MM.1S (cell line): ENCODE results near the gene NBAS.

Experiments
- DNase-seq: peaks from one replicate; pipeline ENCODE4 v3.0.0-alpha.2; 2015
- H2AFZ ChIP-seq: fragments of 300-600 bp; sonication (generic); 2 replicates; pipeline ENCODE4 v1.6.0; 2016; ENCODE audit warnings: antibody characterized with exemption, low read length
- H3F3A ChIP-seq: fragments of 300-600 bp; sonication (generic); 2 replicates; pipeline ENCODE4 v1.6.1; 2016; ENCODE audit warnings: mild to moderate bottlenecking, antibody characterized with exemption, low read length, moderate library complexity, mixed read lengths; ENCODE audit not compliant: insufficient read depth
- H3K27ac ChIP-seq: fragments of 300-600 bp; sonication (generic); 2 replicates; pipeline ENCODE4 v1.5.1; 2016; ENCODE audit warnings: mild to moderate bottlenecking, low read length
- H3K27me3 ChIP-seq: fragments of 300-600 bp; sonication (generic); replicated peaks from 2 replicates; pipeline ENCODE4 v1.6.0; 2016; ENCODE audit warnings: low read length; ENCODE audit not compliant: insufficient read depth
- H3K36me3 ChIP-seq: fragments of 300-600 bp; sonication (generic); replicated peaks from 2 replicates; pipeline ENCODE4 v1.6.1; 2016; ENCODE audit warnings: mild to moderate bottlenecking, low read length, mixed read lengths; ENCODE audit not compliant: insufficient read depth
- H3K4me1 ChIP-seq: fragments of 300-600 bp; sonication (generic); 2 replicates; pipeline ENCODE4 v1.6.1; 2016; ENCODE audit warnings: low read length, mixed read lengths
- H3K4me2 ChIP-seq: fragments of 300-600 bp; sonication (generic); 2 replicates; pipeline ENCODE4 v1.6.0; 2016; ENCODE audit warnings: low read depth, low read length
- H3K4me3 ChIP-seq: fragments of 300-600 bp; sonication (generic); 2 replicates; pipeline ENCODE4 v1.5.1; 2016; ENCODE audit warnings: low read length, mixed read lengths
- H3K79me2 ChIP-seq: fragments of 300-600 bp; sonication (generic); 2 replicates; pipeline ENCODE4 v1.6.1; 2016; ENCODE audit warnings: mixed run types, low read length, mixed read lengths
- H3K9ac ChIP-seq: fragments of 300-600 bp; sonication (generic); 2 replicates; pipeline ENCODE4 v1.6.1; 2016; ENCODE audit warnings: low read length, mixed read lengths
- H3K9me2 ChIP-seq: fragments of 300-600 bp; sonication (generic); replicated peaks from 2 replicates; pipeline ENCODE4 v1.6.1; 2016; ENCODE audit warnings: mild to moderate bottlenecking, low read length, mixed read lengths; ENCODE audit not compliant: insufficient read depth
- H3K9me3 ChIP-seq: fragments of 300-600 bp; sonication (generic); replicated peaks from 2 replicates; pipeline ENCODE4 v1.6.1; 2016; ENCODE audit warnings: mild to moderate bottlenecking, low read length, mixed read lengths; ENCODE audit not compliant: insufficient read depth
- H4K20me1 ChIP-seq: fragments of 300-600 bp; sonication (generic); 2 replicates; pipeline ENCODE4 v1.6.1; 2016; ENCODE audit warnings: mild to moderate bottlenecking, low read length, moderate library complexity, mixed read lengths; ENCODE audit not compliant: insufficient read depth
- EZH2 ChIP-seq: fragments of 300-600 bp; sonication (generic); optimal IDR thresholded peaks from 2 replicates; pipeline ENCODE3; 2017; ENCODE audit warnings: low read depth, mild to moderate bottlenecking, antibody characterized with exemption, low read length, mixed read lengths
- EZH2phosphoT487 ChIP-seq: fragments of 300-600 bp; sonication (generic); IDR thresholded peaks from 2 replicates; pipeline ENCODE4 v1.6.1; 2018; ENCODE audit warnings: antibody characterized with exemption, low read length
- TF ChIP-seq, protein P1 (sequence below): fragments of 300-600 bp; sonication (generic); IDR thresholded peaks from 2 replicates; pipeline ENCODE4 v1.5.1; 2016; ENCODE audit warnings: antibody characterized with exemption, low read length, mixed read lengths

NBAS gene

DNA sequence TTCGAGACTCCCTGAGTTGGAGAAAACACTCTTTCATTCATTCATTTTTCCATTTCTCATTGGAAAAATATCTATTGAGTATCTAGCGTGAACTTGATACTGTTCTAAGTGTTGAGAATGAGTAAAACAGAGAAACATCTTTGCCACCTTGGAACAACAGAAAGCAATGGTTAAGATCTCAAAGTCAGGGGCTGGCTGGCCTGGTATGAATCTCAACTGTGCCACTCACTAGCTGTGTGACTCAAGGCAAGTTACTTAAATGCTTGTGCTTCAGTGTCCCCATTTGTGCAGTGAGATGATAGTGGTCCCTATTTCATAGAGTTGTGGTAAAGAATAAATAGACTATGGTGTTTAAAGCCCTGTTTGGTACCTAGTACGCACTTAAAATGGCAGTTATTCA is 415.2 kb downstream of the NBAS start:
- Histone ChIP-seq H3K27me3 (no peaks in the 10 kb centered on the region), H2AFZ (no peak overlapping the region), H3K9me3 (no peaks in the 10 kb centered on the region), H3K9me2 (no peaks in the 10 kb centered on the region), H3K27ac (no peak overlapping the region), H3K4me3 (no peak overlapping the region), H3K4me1 (peaks cover 14% of the 10 kb centered on the region), H3K4me2 (no peak overlapping the region), H3F3A (peaks cover 10% of the 10 kb centered on the region; the same call in 1 of the 2 replicates), H3K9ac (no peak overlapping the region), H3K36me3 (no peaks in the 10 kb centered on the region), H3K79me2 (no peaks in the 10 kb centered on the region), H4K20me1 (no peaks in the 10 kb centered on the region)
- no peak for TF ChIP-seq EZH2
- TF ChIP-seq, protein P1, sequence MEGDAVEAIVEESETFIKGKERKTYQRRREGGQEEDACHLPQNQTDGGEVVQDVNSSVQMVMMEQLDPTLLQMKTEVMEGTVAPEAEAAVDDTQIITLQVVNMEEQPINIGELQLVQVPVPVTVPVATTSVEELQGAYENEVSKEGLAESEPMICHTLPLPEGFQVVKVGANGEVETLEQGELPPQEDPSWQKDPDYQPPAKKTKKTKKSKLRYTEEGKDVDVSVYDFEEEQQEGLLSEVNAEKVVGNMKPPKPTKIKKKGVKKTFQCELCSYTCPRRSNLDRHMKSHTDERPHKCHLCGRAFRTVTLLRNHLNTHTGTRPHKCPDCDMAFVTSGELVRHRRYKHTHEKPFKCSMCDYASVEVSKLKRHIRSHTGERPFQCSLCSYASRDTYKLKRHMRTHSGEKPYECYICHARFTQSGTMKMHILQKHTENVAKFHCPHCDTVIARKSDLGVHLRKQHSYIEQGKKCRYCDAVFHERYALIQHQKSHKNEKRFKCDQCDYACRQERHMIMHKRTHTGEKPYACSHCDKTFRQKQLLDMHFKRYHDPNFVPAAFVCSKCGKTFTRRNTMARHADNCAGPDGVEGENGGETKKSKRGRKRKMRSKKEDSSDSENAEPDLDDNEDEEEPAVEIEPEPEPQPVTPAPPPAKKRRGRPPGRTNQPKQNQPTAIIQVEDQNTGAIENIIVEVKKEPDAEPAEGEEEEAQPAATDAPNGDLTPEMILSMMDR, result no peak
- no peak for TF ChIP-seq EZH2phosphoT487
- DNase-seq, result no peak

DNA sequence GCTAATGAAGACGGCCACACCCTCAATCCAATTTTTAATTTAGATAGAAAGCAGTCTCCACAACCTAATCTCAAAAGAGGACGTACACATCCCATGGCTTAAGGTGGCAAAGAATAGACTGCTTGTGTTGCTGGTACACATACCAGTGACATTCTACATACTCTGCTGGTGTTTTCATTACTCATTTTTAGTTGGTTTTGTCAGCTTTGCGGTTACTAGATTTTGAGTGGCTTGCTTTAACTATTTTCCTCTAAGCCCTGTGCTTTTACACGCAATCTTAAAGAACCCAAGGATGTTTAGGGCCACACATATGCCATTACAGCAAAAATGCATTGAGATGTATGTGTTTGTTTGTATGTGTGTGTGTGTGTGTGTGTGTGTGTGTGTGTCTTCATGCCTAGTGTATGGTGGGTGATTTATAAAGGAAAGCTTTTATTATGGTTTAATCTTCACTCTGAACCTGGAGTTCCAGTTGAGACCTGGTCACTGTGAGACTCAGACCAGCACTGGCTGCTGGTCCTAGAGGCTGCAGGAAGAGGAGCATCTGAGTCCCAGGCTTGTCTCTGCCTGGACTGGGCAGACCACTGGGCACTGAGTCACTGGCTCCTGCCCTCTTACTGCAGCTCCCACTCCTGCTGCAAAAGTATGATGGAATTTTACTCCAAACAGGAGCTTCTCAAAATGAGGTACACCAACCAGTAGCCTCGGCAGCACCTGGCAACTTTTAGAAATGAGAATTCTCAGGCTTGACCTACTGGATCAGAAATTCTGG is 415.9 kb downstream of the NBAS start:
- no peak for DNase-seq
- Histone ChIP-seq H2AFZ (no peak overlapping the region), H3K27ac (no peak overlapping the region), H3K9ac (no peak overlapping the region), H3F3A (peaks cover 10% of the 10 kb centered on the region; the same call in 1 of the 2 replicates), H3K27me3 (no peaks in the 10 kb centered on the region), H3K4me3 (no peak overlapping the region), H3K4me2 (no peak overlapping the region), H3K4me1 (peaks cover 14% of the 10 kb centered on the region), H3K9me3 (no peaks in the 10 kb centered on the region), H3K79me2 (no peaks in the 10 kb centered on the region), H3K36me3 (no peaks in the 10 kb centered on the region), H3K9me2 (no peaks in the 10 kb centered on the region), H4K20me1 (no peaks in the 10 kb centered on the region)
- TF ChIP-seq, protein P1, result no peak
- no peak for TF ChIP-seq EZH2
- TF ChIP-seq EZH2phosphoT487, result no peak

DNA sequence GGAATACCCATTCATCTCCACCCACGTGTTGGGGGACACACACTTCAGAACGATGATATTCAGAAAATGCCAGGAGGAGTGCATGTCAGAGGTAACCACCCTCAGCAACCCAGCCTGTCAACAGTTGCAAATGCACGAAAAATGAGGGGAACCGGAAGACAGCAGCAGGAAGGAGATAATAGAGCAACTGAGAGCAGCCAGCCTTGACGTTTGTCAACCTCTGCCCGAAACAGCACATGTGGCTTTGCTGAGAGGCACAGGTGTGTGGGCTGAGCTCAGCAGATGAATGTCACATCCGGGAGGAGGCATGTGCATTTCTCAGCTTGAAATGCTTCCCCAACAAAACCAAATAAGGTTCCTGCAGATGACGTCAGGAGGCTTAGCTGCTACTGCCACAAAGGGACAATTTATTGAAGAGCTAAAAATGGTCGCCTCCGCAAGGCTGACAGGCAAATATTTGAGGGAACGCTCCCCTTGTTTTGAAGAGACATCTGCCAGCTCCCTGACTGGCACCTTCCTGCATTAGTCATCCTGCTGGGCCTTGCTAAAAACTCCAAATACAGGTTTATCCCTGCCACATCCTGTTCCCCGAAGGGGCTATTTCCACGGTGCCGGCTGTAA is 419.0 kb downstream of the NBAS start:
- H3K4me1 ChIP-seq, result peaks cover 14% of the 10 kb centered on the region
- H3K36me3 ChIP-seq, result no peaks in the 10 kb centered on the region
- H3K79me2 ChIP-seq, result no peaks in the 10 kb centered on the region
- DNase-seq, result peak; percentile 96
- H3K9me3 ChIP-seq, result no peaks in the 10 kb centered on the region
- H3K9me2 ChIP-seq, result no peaks in the 10 kb centered on the region
- peaks cover 10% of the 10 kb centered on the region; the same call in 1 of the 2 replicates for H3F3A ChIP-seq
- peak overlapping the region; percentile 19 for H3K9ac ChIP-seq
- H3K4me2 ChIP-seq, result peak overlapping the region; percentile 39
- peak overlapping the region; percentile 87 for H3K27ac ChIP-seq
- no peaks in the 10 kb centered on the region for H3K27me3 ChIP-seq
- TF ChIP-seq, protein P1, result no peak
- TF ChIP-seq EZH2phosphoT487 (no peak), EZH2 (no peak)
- H3K4me3 ChIP-seq, result peak overlapping the region; percentile 21; the same call in 1 of the 2 replicates
- H2AFZ ChIP-seq, result peak overlapping the region; percentile 66
- H4K20me1 ChIP-seq, result no peaks in the 10 kb centered on the region
